GM06990 (cell line): ENCODE data around the gene SRR.

Experiments used
- DNase-seq: peaks from one replicate; pipeline ENCODE4 v3.0.0-alpha.2; 2011; ENCODE audit not compliant: insufficient read length; ENCODE audit errors: extremely low read depth
- H3K27me3 ChIP-seq: replicated peaks from 2 replicates; pipeline ENCODE4 v1.6.0; 2011; ENCODE audit warnings: low read length; ENCODE audit not compliant: control insufficient read depth, insufficient read depth
- H3K36me3 ChIP-seq: 2 replicates; pipeline ENCODE4 v1.5.1; 2011; ENCODE audit warnings: low read length; ENCODE audit not compliant: control insufficient read depth, insufficient read depth
- H3K4me3 ChIP-seq: replicated peaks from 2 replicates; pipeline ENCODE4 v1.5.1; 2011; ENCODE audit warnings: low read depth, mild to moderate bottlenecking, control low read depth, low read length
- CTCF ChIP-seq: IDR thresholded peaks from 2 replicates; pipeline ENCODE4 v1.5.1; 2011; ENCODE audit warnings: low read length, control low read depth, mild to moderate bottlenecking, inconsistent platforms; ENCODE audit not compliant: insufficient read depth, poor library complexity, severe bottlenecking

Gene SRR

GRCh38 chr17:2283302-2283701 lies 20.4 kb upstream of the SRR start:
- Histone ChIP-seq H3K27me3 (no peaks in the 10 kb centered on the region), H3K36me3 (peaks cover 20% of the 10 kb centered on the region), H3K4me3 (no peak overlapping the region)
- no peak for TF ChIP-seq CTCF
- DNase-seq: no peak

DNA sequence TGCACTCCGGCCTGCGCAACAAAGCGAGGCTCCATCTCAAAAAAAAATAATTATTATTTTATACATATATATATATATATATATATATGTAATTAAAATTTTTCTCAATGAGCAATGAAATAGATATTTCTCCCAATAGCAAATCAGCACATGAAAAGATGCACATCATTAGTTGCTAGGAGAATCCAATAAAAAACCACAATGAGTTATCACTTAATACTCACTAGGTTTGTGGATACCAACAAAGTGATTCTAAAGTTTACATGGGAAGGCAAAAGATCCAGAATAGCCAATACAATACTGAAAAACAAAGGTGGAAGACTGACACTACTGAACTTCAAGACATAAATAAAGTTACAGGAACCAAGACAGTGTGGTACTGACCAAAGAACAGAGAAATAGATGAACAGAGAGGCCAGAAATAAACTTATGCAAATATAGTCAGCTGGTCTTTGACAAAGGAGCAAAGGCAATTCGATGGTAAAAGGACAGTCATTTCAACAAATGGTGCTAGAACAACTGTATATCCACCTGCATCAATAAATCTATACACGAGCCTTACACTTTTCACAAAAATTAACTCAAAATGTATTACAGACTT lies 13.8 kb upstream of the SRR start:
- TF ChIP-seq CTCF: no peak
- peak; percentile 18 for DNase-seq
- H3K36me3 ChIP-seq: peaks cover 8% of the 10 kb centered on the region
- H3K4me3 ChIP-seq: no peak overlapping the region
- H3K27me3 ChIP-seq: no peaks in the 10 kb centered on the region

GRCh38 chr17:2292100-2292499 lies 11.7 kb upstream of the SRR start:
- H3K36me3 ChIP-seq: peaks cover 11% of the 10 kb centered on the region
- no peak for DNase-seq
- H3K4me3 ChIP-seq: no peak overlapping the region
- H3K27me3 ChIP-seq: no peaks in the 10 kb centered on the region
- TF ChIP-seq CTCF: no peak

DNA sequence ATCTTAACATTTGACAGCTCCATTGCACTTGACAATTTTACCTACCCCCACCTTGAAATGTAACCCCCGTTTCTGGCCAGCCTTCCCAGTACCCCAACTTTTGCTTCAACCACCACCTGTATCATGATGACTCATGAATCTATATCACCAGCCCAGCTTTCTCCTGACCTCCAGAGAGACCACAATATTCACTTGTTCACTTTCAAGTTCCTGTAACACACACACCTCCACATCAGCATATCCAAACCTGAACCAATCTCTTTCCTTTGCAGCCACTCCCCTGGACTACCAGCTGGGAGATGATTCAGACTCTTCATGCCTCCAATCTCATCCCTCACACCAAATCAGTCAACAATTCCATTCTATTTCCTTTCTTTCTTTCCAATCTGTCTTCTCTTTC lies 8.2 kb upstream of the SRR start:
- no peak for TF ChIP-seq CTCF

GRCh38 chr17:2297023-2297422 lies 6.7 kb upstream of the SRR start:
- TF ChIP-seq CTCF: no peak
- no peaks in the 10 kb centered on the region for H3K27me3 ChIP-seq
- DNase-seq: no peak
- H3K36me3 ChIP-seq: peaks cover 9% of the 10 kb centered on the region
- no peak overlapping the region for H3K4me3 ChIP-seq

More for the DNA sequence above, 8.2 kb upstream of the SRR start:
- no peak for DNase-seq
- Histone ChIP-seq H3K27me3 (no peaks in the 10 kb centered on the region), H3K4me3 (no peak overlapping the region), H3K36me3 (peaks cover 11% of the 10 kb centered on the region)

- TF ChIP-seq CTCF: no peak
- no peak overlapping the region for H3K4me3 ChIP-seq
- no peaks in the 10 kb centered on the region for H3K27me3 ChIP-seq
- peaks cover 6% of the 10 kb centered on the region for H3K36me3 ChIP-seq
- no peak for DNase-seq
These were observed 4.6 kb upstream of the SRR start for GRCh38 chr17:2299136-2299535.
